ENCODE results near the gene ARHGAP24. TPM values are rescaled to one million over a fixed set of nuclear protein-coding genes. Genes with fewer than 3 reads are reported as not detected.

Gene ARHGAP24
- total and polyA plus RNA-seq, 10 of the 15 experiments (the other 5 are each of a cell fraction or from before 2014, with no cell fraction given): 0.10 to 4.2 (median 0.52) TPM

DNA sequence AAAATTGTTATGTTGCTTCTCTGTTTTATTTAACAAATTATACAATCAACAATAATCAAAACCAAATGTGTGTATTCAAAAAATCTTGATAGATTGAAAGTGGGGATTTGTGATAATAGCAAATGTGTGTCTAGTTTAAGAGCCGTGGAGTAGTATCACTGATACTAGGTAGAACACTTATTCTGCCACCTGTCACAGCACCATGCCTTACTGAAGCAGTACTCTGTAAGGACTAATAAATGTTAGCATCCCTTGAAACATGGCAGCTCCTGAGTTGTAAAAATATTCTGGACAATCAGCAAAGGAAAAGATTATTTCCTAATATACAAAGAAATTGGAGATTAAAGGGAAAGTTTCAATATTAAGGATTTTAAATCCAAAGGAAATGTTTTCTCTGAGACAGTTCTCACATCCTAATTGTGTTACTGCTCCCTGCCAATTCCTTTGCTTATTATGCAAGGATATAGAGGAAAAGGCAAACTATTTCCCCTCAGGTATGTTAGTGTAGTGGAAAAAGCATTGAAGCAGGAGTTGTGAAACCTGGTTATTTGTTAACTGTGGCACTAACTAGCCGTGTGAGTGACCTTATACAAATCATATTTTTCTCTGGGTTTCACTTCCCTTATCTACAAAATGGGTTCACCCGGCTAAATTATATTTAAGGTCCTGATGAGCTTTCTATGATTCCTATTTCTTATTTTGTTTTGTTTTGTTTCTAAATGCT lies 303.1 kb downstream of the ARHGAP24 start (continued):
- TF ChIP-seq, protein P1, sequence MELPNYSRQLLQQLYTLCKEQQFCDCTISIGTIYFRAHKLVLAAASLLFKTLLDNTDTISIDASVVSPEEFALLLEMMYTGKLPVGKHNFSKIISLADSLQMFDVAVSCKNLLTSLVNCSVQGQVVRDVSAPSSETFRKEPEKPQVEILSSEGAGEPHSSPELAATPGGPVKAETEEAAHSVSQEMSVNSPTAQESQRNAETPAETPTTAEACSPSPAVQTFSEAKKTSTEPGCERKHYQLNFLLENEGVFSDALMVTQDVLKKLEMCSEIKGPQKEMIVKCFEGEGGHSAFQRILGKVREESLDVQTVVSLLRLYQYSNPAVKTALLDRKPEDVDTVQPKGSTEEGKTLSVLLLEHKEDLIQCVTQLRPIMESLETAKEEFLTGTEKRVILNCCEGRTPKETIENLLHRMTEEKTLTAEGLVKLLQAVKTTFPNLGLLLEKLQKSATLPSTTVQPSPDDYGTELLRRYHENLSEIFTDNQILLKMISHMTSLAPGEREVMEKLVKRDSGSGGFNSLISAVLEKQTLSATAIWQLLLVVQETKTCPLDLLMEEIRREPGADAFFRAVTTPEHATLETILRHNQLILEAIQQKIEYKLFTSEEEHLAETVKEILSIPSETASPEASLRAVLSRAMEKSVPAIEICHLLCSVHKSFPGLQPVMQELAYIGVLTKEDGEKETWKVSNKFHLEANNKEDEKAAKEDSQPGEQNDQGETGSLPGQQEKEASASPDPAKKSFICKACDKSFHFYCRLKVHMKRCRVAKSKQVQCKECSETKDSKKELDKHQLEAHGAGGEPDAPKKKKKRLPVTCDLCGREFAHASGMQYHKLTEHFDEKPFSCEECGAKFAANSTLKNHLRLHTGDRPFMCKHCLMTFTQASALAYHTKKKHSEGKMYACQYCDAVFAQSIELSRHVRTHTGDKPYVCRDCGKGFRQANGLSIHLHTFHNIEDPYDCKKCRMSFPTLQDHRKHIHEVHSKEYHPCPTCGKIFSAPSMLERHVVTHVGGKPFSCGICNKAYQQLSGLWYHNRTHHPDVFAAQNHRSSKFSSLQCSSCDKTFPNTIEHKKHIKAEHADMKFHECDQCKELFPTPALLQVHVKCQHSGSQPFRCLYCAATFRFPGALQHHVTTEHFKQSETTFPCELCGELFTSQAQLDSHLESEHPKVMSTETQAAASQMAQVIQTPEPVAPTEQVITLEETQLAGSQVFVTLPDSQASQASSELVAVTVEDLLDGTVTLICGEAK (IDR thresholded peaks at IDR 0.05; ENCODE audit: borderline replicate concordance): no peak
- TF ChIP-seq CHD1 (IDR thresholded peaks at IDR 0.05; ENCODE audit: low read depth, low read length) (0 out of 2 replicates have a peak, but pooled peaks have one; percentile 22), KAT2A (conservative IDR thresholded peaks at IDR 0.05; ENCODE audit: control insufficient read depth, low read depth, low read length) (no peak), LARP7 (IDR thresholded peaks at IDR 0.05) (no peak), ZNF217 (IDR thresholded peaks at IDR 0.05) (0 out of 2 replicates have a peak, but pooled peaks have one; percentile 69), EP300 (IDR thresholded peaks at IDR 0.05; ENCODE audit: borderline replicate concordance in 1 of 2, control insufficient read depth in 1 of 2, low read depth in 2 of 2, low read length in 2 of 2) (peak in 1 of 2 experiments; percentile 82; a peak in 3 of 4 replicates), BCL11A (IDR thresholded peaks at IDR 0.05; ENCODE audit: low read depth, low read length) (peak; percentile 72; the same call in 1 of the 2 replicates), PML (IDR thresholded peaks at IDR 0.05; ENCODE audit: low read length) (peak; percentile 41; the same call in 1 of the 2 replicates), BACH1 (IDR thresholded peaks at IDR 0.05; ENCODE audit: borderline replicate concordance) (peak; percentile 46; the same call in 1 of the 2 replicates), PAX5 (IDR thresholded peaks at IDR 0.05; ENCODE audit: borderline replicate concordance, low read depth, low read length) (no peak), ZSCAN29 (IDR thresholded peaks at IDR 0.05) (peak; percentile 96), IRF4 (IDR thresholded peaks at IDR 0.05; ENCODE audit: low read depth, low read length) (peak; percentile 69; the same call in 1 of the 2 replicates), FOXM1 (IDR thresholded peaks at IDR 0.05; ENCODE audit: low read depth, low read length) (peak; percentile 37; the same call in 1 of the 2 replicates), TARDBP (IDR thresholded peaks at IDR 0.05; ENCODE audit: borderline replicate concordance) (no peak), IKZF2 (IDR thresholded peaks at IDR 0.05) (peak; percentile 76 to 84), ZNF274 (IDR thresholded peaks at IDR 0.05; ENCODE audit: insufficient read depth, insufficient read length) (no peak), MTA2 (IDR thresholded peaks at IDR 0.05; ENCODE audit: low read depth) (peak; percentile 84), DPF2 (IDR thresholded peaks at IDR 0.05) (peak; percentile 86), CEBPB (IDR thresholded peaks at IDR 0.05; ENCODE audit: borderline replicate concordance in 1 of 2, low read depth in 2 of 2, low read length in 2 of 2) (no peak), ZZZ3 (IDR thresholded peaks at IDR 0.05; ENCODE audit: control insufficient read depth, insufficient read length, low read depth) (no peak), SPI1 (IDR thresholded peaks at IDR 0.05; ENCODE audit: borderline replicate concordance, insufficient read depth, low read depth, low read length) (peak; percentile 97), ATF7 (IDR thresholded peaks at IDR 0.05; ENCODE audit: low read depth) (peak; percentile 51; the same call in 1 of the 2 replicates), YBX1 (IDR thresholded peaks at IDR 0.05) (no peak), SMAD1 (IDR thresholded peaks at IDR 0.05; ENCODE audit: low read depth, partially characterized antibody) (peak; percentile 15), WRNIP1 (IDR thresholded peaks at IDR 0.05; ENCODE audit: borderline replicate concordance, low read depth, low read length) (no peak), MEF2B (IDR thresholded peaks at IDR 0.05; ENCODE audit: partially characterized antibody, poor library complexity, severe bottlenecking) (peak; percentile 29)
- TF ChIP-seq, protein P2, sequence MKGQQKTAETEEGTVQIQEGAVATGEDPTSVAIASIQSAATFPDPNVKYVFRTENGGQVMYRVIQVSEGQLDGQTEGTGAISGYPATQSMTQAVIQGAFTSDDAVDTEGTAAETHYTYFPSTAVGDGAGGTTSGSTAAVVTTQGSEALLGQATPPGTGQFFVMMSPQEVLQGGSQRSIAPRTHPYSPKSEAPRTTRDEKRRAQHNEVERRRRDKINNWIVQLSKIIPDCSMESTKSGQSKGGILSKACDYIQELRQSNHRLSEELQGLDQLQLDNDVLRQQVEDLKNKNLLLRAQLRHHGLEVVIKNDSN (IDR thresholded peaks at IDR 0.05; ENCODE audit: borderline replicate concordance, extremely low read length, insufficient read depth, low read depth, low read length): no peak
